ACC112 (cell line): ENCODE data around the gene JMJD4.

Experiments used
- H2AFZ ChIP-seq: fragments of 200-600 bp; sonication (generic); one replicate; pipeline ENCODE4 v1.6.0; 2017; ENCODE audit warnings: antibody characterized with exemption, low read length; ENCODE audit not compliant: unreplicated experiment
- H3K27ac ChIP-seq: fragments of 200-600 bp; sonication (generic); 2 replicates; pipeline ENCODE4 v1.5.1; 2014; ENCODE audit warnings: low read depth, mild to moderate bottlenecking, antibody characterized with exemption, low read length, moderate library complexity
- H3K27me3 ChIP-seq: fragments of 200-600 bp; sonication (generic); 2 replicates; pipeline ENCODE4 v1.6.1; 2014; ENCODE audit warnings: mild to moderate bottlenecking, antibody characterized with exemption, low read length, moderate library complexity, mixed read lengths; ENCODE audit not compliant: insufficient read depth
- H3K36me3 ChIP-seq: fragments of 200-600 bp; sonication (generic); 2 replicates; pipeline ENCODE4 v1.6.1; 2016; ENCODE audit warnings: mild to moderate bottlenecking, antibody characterized with exemption, low read length, moderate library complexity, mixed read lengths; ENCODE audit not compliant: insufficient read depth
- H3K4me1 ChIP-seq: fragments of 200-600 bp; sonication (generic); one replicate; pipeline ENCODE4 v1.6.1; 2016; ENCODE audit warnings: low read length, mixed read lengths; ENCODE audit not compliant: insufficient read depth, unreplicated experiment, control insufficient read depth
- H3K4me3 ChIP-seq: fragments of 200-600 bp; sonication (generic); 2 replicates; pipeline ENCODE4 v1.5.1; 2014; ENCODE audit warnings: mild to moderate bottlenecking, low read depth, low read length
- H3K79me2 ChIP-seq: fragments of 200-600 bp; sonication (generic); one replicate; pipeline ENCODE4 v1.6.0; 2016; ENCODE audit warnings: low read length; ENCODE audit not compliant: control insufficient read depth, unreplicated experiment, insufficient read depth

The JMJD4 gene

GRCh38 chr1:227740401-227740960 is 5.4 kb upstream of the JMJD4 start:
- Histone ChIP-seq H3K27ac (no peak overlapping the region), H3K4me3 (no peak overlapping the region), H3K27me3 (no peaks in the 10 kb centered on the region), H3K36me3 (no peaks in the 10 kb centered on the region), H3K79me2 (peaks cover 72% of the 10 kb centered on the region), H3K4me1 (no peaks in the 10 kb centered on the region), H2AFZ (no peak overlapping the region)

GRCh38 chr1:227739636-227740035 is 4.5 kb upstream of the JMJD4 start:
- no peaks in the 10 kb centered on the region for H3K27me3 ChIP-seq
- no peaks in the 10 kb centered on the region for H3K36me3 ChIP-seq
- no peak overlapping the region for H3K4me3 ChIP-seq
- no peaks in the 10 kb centered on the region for H3K4me1 ChIP-seq
- peaks cover 73% of the 10 kb centered on the region for H3K79me2 ChIP-seq
- H2AFZ ChIP-seq: no peak overlapping the region
- no peak overlapping the region for H3K27ac ChIP-seq

- Histone ChIP-seq H3K27me3 (no peaks in the 10 kb centered on the region), H3K4me1 (peaks cover 3% of the 10 kb centered on the region), H3K27ac (no peak overlapping the region), H3K36me3 (no peaks in the 10 kb centered on the region), H2AFZ (no peak overlapping the region), H3K79me2 (peaks cover 81% of the 10 kb centered on the region), H3K4me3 (no peak overlapping the region)
Measured at GRCh38 chr1:227738820-227739219, 3.7 kb upstream of the JMJD4 start.

GRCh38 chr1:227736814-227737432 is 1.8 kb upstream of the JMJD4 start:
- Histone ChIP-seq H3K27me3 (no peaks in the 10 kb centered on the region), H3K4me1 (peaks cover 5% of the 10 kb centered on the region), H2AFZ (no peak overlapping the region), H3K36me3 (no peaks in the 10 kb centered on the region; the same call in 1 of the 2 replicates), H3K79me2 (peaks cover 71% of the 10 kb centered on the region), H3K4me3 (no peak overlapping the region), H3K27ac (no peak overlapping the region)

- peak overlapping the region; percentile 81 for H2AFZ ChIP-seq
- no peaks in the 10 kb centered on the region; the same call in 1 of the 2 replicates for H3K36me3 ChIP-seq
- peaks cover 61% of the 10 kb centered on the region for H3K79me2 ChIP-seq
- no peaks in the 10 kb centered on the region for H3K27me3 ChIP-seq
- H3K27ac ChIP-seq: no peak overlapping the region
- H3K4me1 ChIP-seq: peaks cover 5% of the 10 kb centered on the region
- H3K4me3 ChIP-seq: peak overlapping the region; percentile 95
Measured at GRCh38 chr1:227735539-227736285, 610 bp upstream of the JMJD4 start.

- Histone ChIP-seq H3K79me2 (peaks cover 49% of the 10 kb centered on the region), H3K4me1 (peaks cover 5% of the 10 kb centered on the region), H2AFZ (peak overlapping the region; percentile 58), H3K27ac (no peak overlapping the region), H3K36me3 (no peaks in the 10 kb centered on the region; the same call in 1 of the 2 replicates), H3K4me3 (peak overlapping the region; percentile 95), H3K27me3 (no peaks in the 10 kb centered on the region)
Measured at GRCh38 chr1:227734546-227734855, 601 bp downstream of the JMJD4 start.

- peak overlapping the region; percentile 58 for H2AFZ ChIP-seq
- peak overlapping the region; percentile 95 for H3K4me3 ChIP-seq
- H3K27ac ChIP-seq: no peak overlapping the region
- H3K36me3 ChIP-seq: no peaks in the 10 kb centered on the region; the same call in 1 of the 2 replicates
- peaks cover 44% of the 10 kb centered on the region for H3K79me2 ChIP-seq
- peaks cover 5% of the 10 kb centered on the region for H3K4me1 ChIP-seq
- H3K27me3 ChIP-seq: no peaks in the 10 kb centered on the region
Measured at GRCh38 chr1:227733751-227734545, 1.2 kb downstream of the JMJD4 start.

GRCh38 chr1:227733309-227733705 is 1.8 kb downstream of the JMJD4 start:
- Histone ChIP-seq H2AFZ (no peak overlapping the region), H3K79me2 (peaks cover 37% of the 10 kb centered on the region), H3K27me3 (no peaks in the 10 kb centered on the region), H3K4me1 (peaks cover 5% of the 10 kb centered on the region), H3K36me3 (no peaks in the 10 kb centered on the region; the same call in 1 of the 2 replicates), H3K4me3 (peak overlapping the region; percentile 95; the same call in 1 of the 2 replicates), H3K27ac (no peak overlapping the region)

GRCh38 chr1:227732586-227733308 is 2.4 kb downstream of the JMJD4 start:
- Histone ChIP-seq H3K36me3 (no peaks in the 10 kb centered on the region; the same call in 1 of the 2 replicates), H3K4me3 (no peak overlapping the region), H2AFZ (no peak overlapping the region), H3K4me1 (peaks cover 5% of the 10 kb centered on the region), H3K27me3 (no peaks in the 10 kb centered on the region), H3K79me2 (peaks cover 37% of the 10 kb centered on the region), H3K27ac (no peak overlapping the region)
